ENCODE data around the gene SOX9. TPM values are rescaled to one million over a fixed set of nuclear protein-coding genes. Genes with fewer than 3 reads are reported as not detected.

Gene SOX9
- total RNA-seq, 3 donors from 2014 or later, result 3.0 to 47.7 (median 15.7) TPM

- no peak overlapping the region for H3K27ac ChIP-seq
- TF ChIP-seq CTCF (IDR thresholded peaks at IDR 0.05), result no peak
- TF ChIP-seq POLR2A (IDR thresholded peaks at IDR 0.05), result no peak
- TF ChIP-seq POLR2AphosphoS5 (IDR thresholded peaks at IDR 0.05), result no peak
- no peaks in the 10 kb centered on the region for H3K36me3 ChIP-seq
- no peaks in the 10 kb centered on the region for H3K27me3 ChIP-seq
- DNase-seq (ENCODE audit: low spot score in 2 of 2), result no peak
- H3K9me3 ChIP-seq, result no peaks in the 10 kb centered on the region
- no peaks in the 10 kb centered on the region for H3K4me1 ChIP-seq
- intact Hi-C loops (cut with DNase I; ENCODE audit: low total_unique reads), result no loop called here
- H3K4me3 ChIP-seq, result no peak overlapping the region
Measured at GRCh38 chr17:72162569-72162968, 41.7 kb downstream of the SOX9 start.

GRCh38 chr17:72163474-72163873 is 42.7 kb downstream of the SOX9 start:
- DNase-seq (ENCODE audit: low spot score in 2 of 2), result no peak
- Histone ChIP-seq H3K4me3 (no peak overlapping the region), H3K36me3 (no peaks in the 10 kb centered on the region), H3K4me1 (no peaks in the 10 kb centered on the region), H3K27me3 (no peaks in the 10 kb centered on the region), H3K9me3 (no peaks in the 10 kb centered on the region), H3K27ac (no peak overlapping the region)
- intact Hi-C loops (cut with DNase I; ENCODE audit: low total_unique reads), result no loop called here
- no peak for TF ChIP-seq POLR2AphosphoS5 (IDR thresholded peaks at IDR 0.05)
- TF ChIP-seq POLR2A (IDR thresholded peaks at IDR 0.05), result no peak
- no peak for TF ChIP-seq CTCF (IDR thresholded peaks at IDR 0.05)

GRCh38 chr17:72164158-72164739 is 43.4 kb downstream of the SOX9 start:
- H3K27me3 ChIP-seq, result no peaks in the 10 kb centered on the region
- intact Hi-C loops (cut with DNase I; ENCODE audit: low total_unique reads), result no loop called here
- H3K4me3 ChIP-seq, result no peak overlapping the region
- no peak overlapping the region for H3K27ac ChIP-seq
- TF ChIP-seq POLR2A (IDR thresholded peaks at IDR 0.05) (no peak), CTCF (IDR thresholded peaks at IDR 0.05) (no peak)
- DNase-seq (ENCODE audit: low spot score in 2 of 2), result no peak
- H3K4me1 ChIP-seq, result no peaks in the 10 kb centered on the region
- no peaks in the 10 kb centered on the region for H3K36me3 ChIP-seq
- H3K9me3 ChIP-seq, result no peaks in the 10 kb centered on the region

- Histone ChIP-seq H3K27me3 (no peaks in the 10 kb centered on the region), H3K4me3 (no peak overlapping the region), H3K4me1 (no peaks in the 10 kb centered on the region), H3K9me3 (no peaks in the 10 kb centered on the region), H3K27ac (no peak overlapping the region), H3K36me3 (no peaks in the 10 kb centered on the region)
- TF ChIP-seq CTCF (IDR thresholded peaks at IDR 0.05), result no peak
- TF ChIP-seq POLR2A (IDR thresholded peaks at IDR 0.05), result no peak
- no peak for TF ChIP-seq POLR2AphosphoS5 (IDR thresholded peaks at IDR 0.05)
- intact Hi-C loops (cut with DNase I; ENCODE audit: low total_unique reads), result no loop called here
- no peak for DNase-seq (ENCODE audit: low spot score in 2 of 2)
Measured at GRCh38 chr17:72165192-72165866, 44.5 kb downstream of the SOX9 start.

GRCh38 chr17:72165867-72166439 is 45.1 kb downstream of the SOX9 start:
- Histone ChIP-seq H3K27me3 (no peaks in the 10 kb centered on the region), H3K27ac (no peak overlapping the region), H3K4me3 (no peak overlapping the region), H3K4me1 (no peaks in the 10 kb centered on the region), H3K36me3 (no peaks in the 10 kb centered on the region), H3K9me3 (no peaks in the 10 kb centered on the region)
- intact Hi-C loops (cut with DNase I; ENCODE audit: low total_unique reads), result no loop called here
- no peak for DNase-seq (ENCODE audit: low spot score in 2 of 2)
- TF ChIP-seq CTCF (IDR thresholded peaks at IDR 0.05) (no peak), POLR2A (IDR thresholded peaks at IDR 0.05) (no peak), POLR2AphosphoS5 (IDR thresholded peaks at IDR 0.05) (no peak)

Measured in breast epithelium (tissue), 4 donors.